HG03342 (cell line): ENCODE results near the gene TTLL10.

Source experiments
- ATAC-seq: cut with Tn5 transposase; IDR thresholded peaks from one replicate; pipeline ENCODE4 v1.9.1; 2021; ENCODE audit warnings: mild to moderate bottlenecking, moderate library complexity; ENCODE audit not compliant: unreplicated experiment

The TTLL10 gene

GRCh38 chr1:1217621-1218523, 44.2 kb downstream of the TTLL10 start:
- ATAC-seq: no peak

GRCh38 chr1:1218524-1219200, 45.0 kb downstream of the TTLL10 start:
- no peak for ATAC-seq

- ATAC-seq: no peak
Measured at GRCh38 chr1:1219341-1219740, 45.7 kb downstream of the TTLL10 start.

GRCh38 chr1:1220197-1220596, 46.5 kb downstream of the TTLL10 start:
- no peak for ATAC-seq

- no peak for ATAC-seq
Measured at GRCh38 chr1:1221887-1222574, 48.4 kb downstream of the TTLL10 start.

GRCh38 chr1:1222575-1223225, 49.0 kb downstream of the TTLL10 start:
- ATAC-seq: no peak

- ATAC-seq: no peak
Measured at GRCh38 chr1:1223321-1223720, 49.6 kb downstream of the TTLL10 start.

GRCh38 chr1:1223891-1224290, 50.2 kb downstream of the TTLL10 start:
- no peak for ATAC-seq

- ATAC-seq: no peak
Measured at GRCh38 chr1:1225238-1225845, 51.7 kb downstream of the TTLL10 start.

GRCh38 chr1:1225913-1226312, 52.2 kb downstream of the TTLL10 start:
- ATAC-seq: no peak

GRCh38 chr1:1226566-1227362, 53.1 kb downstream of the TTLL10 start:
- ATAC-seq: no peak

GRCh38 chr1:1227386-1227785, 53.7 kb downstream of the TTLL10 start:
- no peak for ATAC-seq

- no peak for ATAC-seq
Measured at GRCh38 chr1:1228187-1228586, 54.5 kb downstream of the TTLL10 start.

GRCh38 chr1:1228596-1229321, 55.1 kb downstream of the TTLL10 start:
- ATAC-seq: no peak

- no peak for ATAC-seq
Measured at GRCh38 chr1:1229770-1230169, 56.1 kb downstream of the TTLL10 start.

- no peak for ATAC-seq
Measured at GRCh38 chr1:1230656-1231399, 57.1 kb downstream of the TTLL10 start.

- peak; percentile 92 for ATAC-seq
Measured at GRCh38 chr1:1231400-1232207, 57.9 kb downstream of the TTLL10 start, which contains the start of gene SDF4. Gene SDF4, minus strand, starts transcription at chr1:1232001. Its CDS starts 3,229 bp downstream, at chr1:1228772.
